Measurements from ENCODE around the gene SREBF2.

DNA sequence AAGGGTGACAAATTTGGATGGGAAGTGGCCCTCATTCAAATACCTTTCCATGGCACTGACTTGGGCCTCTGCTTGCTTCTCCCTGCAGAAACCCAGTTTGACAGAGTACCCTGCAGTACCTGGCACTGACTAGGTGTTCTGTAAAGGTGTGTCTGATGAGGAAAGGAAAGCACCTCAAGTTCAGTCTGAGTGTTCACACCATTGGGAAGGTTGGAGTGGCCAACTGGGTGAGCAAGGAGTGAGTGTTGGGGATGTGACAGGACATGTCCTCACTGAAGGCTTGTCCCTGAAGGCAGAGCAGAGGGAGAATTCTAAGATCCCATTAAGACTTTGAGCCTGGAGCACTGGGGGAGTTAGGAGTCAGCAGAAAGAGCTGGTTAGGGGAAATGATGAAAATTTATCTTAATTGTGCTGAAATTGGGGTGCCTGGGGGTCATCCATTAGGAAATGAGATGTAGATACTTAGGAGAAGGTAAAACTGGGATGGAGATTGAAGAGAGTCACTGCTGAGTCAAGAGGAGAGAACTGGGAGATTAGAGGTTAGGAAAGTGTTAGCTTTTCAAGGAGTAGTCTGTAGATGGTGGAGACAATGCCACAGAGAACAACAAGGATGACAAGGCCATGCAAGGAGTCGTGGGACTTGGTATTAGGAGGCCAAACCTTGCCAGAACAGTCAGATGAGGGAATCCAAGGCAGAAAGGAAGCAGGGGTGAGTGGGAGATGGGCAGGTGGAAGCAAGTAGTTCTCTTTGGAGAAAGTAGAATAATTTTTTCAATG is 6.1 kb downstream of the SREBF2 start:
- no peak for TF ChIP-seq EGR1 (IDR thresholded peaks at IDR 0.05; ENCODE audit: borderline replicate concordance, low read depth, low read length)
- TF ChIP-seq SRF (IDR thresholded peaks at IDR 0.05; ENCODE audit: low read depth, low read length), result no peak
- TF ChIP-seq RAD21 (IDR thresholded peaks at IDR 0.05 in 1 of 2, conservative IDR thresholded peaks at IDR 0.05 in 1 of 2; ENCODE audit: low read depth in 2 of 2, low read length in 2 of 2), result no peak
- no peak for TF ChIP-seq ZNF274 (IDR thresholded peaks at IDR 0.05; ENCODE audit: borderline replicate concordance, extremely low read depth, low read length)
- no peak for TF ChIP-seq EP300 (IDR thresholded peaks at IDR 0.05; ENCODE audit: borderline replicate concordance in 1 of 2, low read depth in 2 of 2, low read length in 2 of 2)
- TF ChIP-seq, protein P1, sequence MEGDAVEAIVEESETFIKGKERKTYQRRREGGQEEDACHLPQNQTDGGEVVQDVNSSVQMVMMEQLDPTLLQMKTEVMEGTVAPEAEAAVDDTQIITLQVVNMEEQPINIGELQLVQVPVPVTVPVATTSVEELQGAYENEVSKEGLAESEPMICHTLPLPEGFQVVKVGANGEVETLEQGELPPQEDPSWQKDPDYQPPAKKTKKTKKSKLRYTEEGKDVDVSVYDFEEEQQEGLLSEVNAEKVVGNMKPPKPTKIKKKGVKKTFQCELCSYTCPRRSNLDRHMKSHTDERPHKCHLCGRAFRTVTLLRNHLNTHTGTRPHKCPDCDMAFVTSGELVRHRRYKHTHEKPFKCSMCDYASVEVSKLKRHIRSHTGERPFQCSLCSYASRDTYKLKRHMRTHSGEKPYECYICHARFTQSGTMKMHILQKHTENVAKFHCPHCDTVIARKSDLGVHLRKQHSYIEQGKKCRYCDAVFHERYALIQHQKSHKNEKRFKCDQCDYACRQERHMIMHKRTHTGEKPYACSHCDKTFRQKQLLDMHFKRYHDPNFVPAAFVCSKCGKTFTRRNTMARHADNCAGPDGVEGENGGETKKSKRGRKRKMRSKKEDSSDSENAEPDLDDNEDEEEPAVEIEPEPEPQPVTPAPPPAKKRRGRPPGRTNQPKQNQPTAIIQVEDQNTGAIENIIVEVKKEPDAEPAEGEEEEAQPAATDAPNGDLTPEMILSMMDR (IDR thresholded peaks at IDR 0.05; ENCODE audit: control extremely low read depth in 1 of 3, insufficient read depth in 1 of 3, low read depth in 1 of 3, low read length in 3 of 3), result no peak
- TF ChIP-seq POLR2A (IDR thresholded peaks at IDR 0.05; ENCODE audit: control extremely low read depth in 1 of 2, low read depth in 2 of 2, low read length in 2 of 2), result no peak
- TF ChIP-seq EZH2 (IDR thresholded peaks at IDR 0.05; ENCODE audit: low read depth, low read length, severe bottlenecking), result no peak

All from H1 (cell line).